AG09319 (cell line): ENCODE measurements around the gene SIDT2.

ENCODE experiments used
- DNase-seq: peaks from one replicate; pipeline ENCODE4 v3.0.0-alpha.2; 2010; ENCODE audit warnings: low read depth; ENCODE audit errors: extremely low read depth
- CTCF ChIP-seq: IDR thresholded peaks from 2 replicates; pipeline ENCODE4 v1.5.1; 2011; ENCODE audit warnings: low read depth, mild to moderate bottlenecking, inconsistent platforms, low read length, moderate library complexity

SIDT2 gene

GRCh38 chr11:117223741-117224689 lies 45.5 kb downstream of the SIDT2 start:
- no peak for DNase-seq
- no peak for TF ChIP-seq CTCF

GRCh38 chr11:117225553-117226170 lies 47.1 kb downstream of the SIDT2 start:
- no peak for DNase-seq
- no peak for TF ChIP-seq CTCF

GRCh38 chr11:117226388-117227385 lies 48.1 kb downstream of the SIDT2 start:
- DNase-seq, result peak; percentile 56
- TF ChIP-seq CTCF, result peak; percentile 70

GRCh38 chr11:117228091-117228490 lies 49.5 kb downstream of the SIDT2 start:
- no peak for TF ChIP-seq CTCF

GRCh38 chr11:117229411-117229810 lies 50.9 kb downstream of the SIDT2 start:
- no peak for DNase-seq
- no peak for TF ChIP-seq CTCF

More at GRCh38 chr11:117228091-117228490, 49.5 kb downstream of the SIDT2 start:
- DNase-seq, result no peak

GRCh38 chr11:117229931-117230285 lies 51.4 kb downstream of the SIDT2 start:
- DNase-seq, result no peak
- no peak for TF ChIP-seq CTCF
